ENCODE results near the gene TIMM23.

Gene TIMM23

GRCh38 chr10:46028584-46029460 lies 56.5 kb downstream of the TIMM23 start:
- DNase-seq (ENCODE audit: low read depth): no peak
- TF ChIP-seq CTCF (IDR thresholded peaks at IDR 0.05; ENCODE audit: control insufficient read depth, extremely low read depth, insufficient read depth): peak; percentile 72
- peak overlapping the region; percentile 82 for H3K4me3 ChIP-seq (ENCODE audit: low read depth, low read length)

- TF ChIP-seq CTCF (IDR thresholded peaks at IDR 0.05; ENCODE audit: control insufficient read depth, extremely low read depth, insufficient read depth): no peak
- DNase-seq (ENCODE audit: low read depth): no peak
- peak overlapping the region; percentile 82 for H3K4me3 ChIP-seq (ENCODE audit: low read depth, low read length)
Observed at GRCh38 chr10:46029461-46030030, 57.3 kb downstream of the TIMM23 start.

GRCh38 chr10:46030091-46030937 lies 58.0 kb downstream of the TIMM23 start, which contains the start of gene NCOA4:
TSS of gene NCOA4 (minus strand) at chr10:46030623. CDS start at chr10:46016680, 13,943 bp downstream.
- peak within 1 kb of the TSS; percentile 82 for H3K4me3 ChIP-seq (ENCODE audit: low read depth, low read length)
- peak; percentile 96 for DNase-seq (ENCODE audit: low read depth)
- peak; percentile 71 for TF ChIP-seq CTCF (IDR thresholded peaks at IDR 0.05; ENCODE audit: control insufficient read depth, extremely low read depth, insufficient read depth)

- no peak overlapping the region for H3K4me3 ChIP-seq (ENCODE audit: low read depth, low read length)
- DNase-seq (ENCODE audit: low read depth): no peak
- TF ChIP-seq CTCF (IDR thresholded peaks at IDR 0.05; ENCODE audit: control insufficient read depth, extremely low read depth, insufficient read depth): no peak
Observed at GRCh38 chr10:46031648-46032532, 59.6 kb downstream of the TIMM23 start.

GRCh38 chr10:46033602-46034011 lies 61.3 kb downstream of the TIMM23 start:
- DNase-seq (ENCODE audit: low read depth): no peak
- H3K4me3 ChIP-seq (ENCODE audit: low read depth, low read length): no peak overlapping the region
- TF ChIP-seq CTCF (IDR thresholded peaks at IDR 0.05; ENCODE audit: control insufficient read depth, extremely low read depth, insufficient read depth): no peak

Data from LNCaP clone FGC (cell line).